Endothelial cell of umbilical vein (primary cell): ENCODE data around the gene CXCR6. TPM values are rescaled to one million over a fixed set of nuclear protein-coding genes. Genes with fewer than 3 reads are reported as not detected.

ENCODE experiments used
- BruUV-seq: library from RNA; stranded (reverse); fragments of 400-500 nt; replicated peaks from 2 replicates; lab custom pipeline; 2021; lab: Mats Ljungman, UMichigan
- CTCF ChIA-PET: fragments of 300-600, 350-600 bp; sonication (Branson Sonifier 250); formaldehyde crosslinking; loops from one replicate; lab custom pipeline; 2021; ENCODE audit warnings: antibody characterized with exemption, inconsistent platforms; lab: Charles Lee
- POLR2A ChIA-PET: fragments of 300-600, 350-600 bp; sonication (Branson Sonifier 250); formaldehyde crosslinking; loops from one replicate; lab custom pipeline; 2021; ENCODE audit warnings: antibody characterized with exemption, inconsistent platforms; lab: Charles Lee
- DNase-seq: peaks from one replicate; pipeline ENCODE4 v3.0.0-alpha.2; 2011; ENCODE audit warnings: low read depth, low spot score
- FAIRE-seq: peaks from 2 replicates; lab custom pipeline; 2011; peaks lifted over from hg19 to GRCh38; lab: Jason Lieb, UNC
- H2AFZ ChIP-seq: 2 replicates; pipeline ENCODE4 v1.6.0; 2012; ENCODE audit warnings: low read depth, low read length, control low read depth, inconsistent platforms
- H3K27ac ChIP-seq: 2 replicates; pipeline ENCODE4 v1.5.1; 2011; ENCODE audit warnings: low read depth, mild to moderate bottlenecking, control low read depth, low read length, moderate library complexity; ENCODE audit not compliant: insufficient read depth
- H3K27me3 ChIP-seq, 2 experiments: 2 replicates each; pipeline versions ENCODE4 v1.6.0 to v1.6.1; 2011; ENCODE audit warnings: low read length in 2 of 2, mixed read lengths in 1 of 2; ENCODE audit not compliant: control insufficient read depth in 2 of 2, insufficient read depth in 2 of 2
- H3K36me3 ChIP-seq, 2 experiments: 2 replicates in 1 of 2; 3 replicates in 1 of 2; pipeline ENCODE4 v1.5.1; 2011; ENCODE audit warnings: low read length in 2 of 2, mild to moderate bottlenecking in 1 of 2, moderate library complexity in 1 of 2; ENCODE audit not compliant: control insufficient read depth in 2 of 2, insufficient read depth in 2 of 2; ENCODE audit errors: extremely low read depth in 1 of 2
- H3K4me1 ChIP-seq: 3 replicates; pipeline ENCODE4 v1.5.1; 2011; ENCODE audit warnings: mild to moderate bottlenecking, low read length; ENCODE audit not compliant: control insufficient read depth, insufficient read depth; ENCODE audit errors: extremely low read depth
- H3K4me2 ChIP-seq: 2 replicates; pipeline ENCODE4 v1.6.1; 2011; ENCODE audit warnings: low read length, control low read depth, mixed read lengths; ENCODE audit not compliant: insufficient read depth
- H3K4me3 ChIP-seq, 3 experiments: fragments of 200-600 bp in 1 of 3; sonication (generic), shearing (Covaris generic) in 1 of 3; replicated peaks in 1 of 3; 2 replicates each; pipeline ENCODE4 v1.5.1; 2011 to 2016; ENCODE audit warnings: control low read depth in 3 of 3, low read length in 3 of 3, mild to moderate bottlenecking in 2 of 3, inconsistent platforms in 1 of 3, low read depth in 1 of 3, moderate library complexity in 1 of 3; ENCODE audit not compliant: insufficient read depth in 1 of 3
- H3K79me2 ChIP-seq: 2 replicates; pipeline ENCODE4 v1.6.0; 2012; ENCODE audit warnings: low read length, inconsistent platforms; ENCODE audit not compliant: control insufficient read depth, insufficient read depth
- H3K9ac ChIP-seq: replicated peaks from 2 replicates; pipeline ENCODE3; 2011; ENCODE audit warnings: low read length, control low read depth; ENCODE audit not compliant: insufficient read depth; ENCODE audit errors: extremely low read depth
- H3K9me1 ChIP-seq: replicated peaks from 3 replicates; pipeline ENCODE4 v1.6.0; 2011; ENCODE audit warnings: mild to moderate bottlenecking, low read length; ENCODE audit not compliant: control insufficient read depth, insufficient read depth; ENCODE audit errors: extremely low read depth
- H3K9me3 ChIP-seq: replicated peaks from 2 replicates; pipeline ENCODE4 v1.5.1; 2012; ENCODE audit warnings: low read length, inconsistent platforms; ENCODE audit not compliant: control insufficient read depth, insufficient read depth
- H4K20me1 ChIP-seq: replicated peaks from 2 replicates; pipeline ENCODE3; 2011; ENCODE audit warnings: mild to moderate bottlenecking, low read length; ENCODE audit not compliant: control insufficient read depth, insufficient read depth; ENCODE audit errors: extremely low read depth
- CTCF ChIP-seq, 2 donors: IDR thresholded peaks; 1 replicate in 1 of 2; 2 replicates in 1 of 2; pipeline ENCODE4 v1.5.1; 2011; ENCODE audit warnings: low read length in 2 of 2, mild to moderate bottlenecking in 2 of 2, moderate library complexity in 2 of 2, control low read depth in 1 of 2, inconsistent platforms in 1 of 2, low read depth in 1 of 2; ENCODE audit not compliant: insufficient read depth in 1 of 2; ENCODE audit errors: extremely low read depth in 1 of 2
- EZH2 ChIP-seq: IDR thresholded peaks from 2 replicates; pipeline ENCODE4 v1.6.1; 2012; ENCODE audit warnings: borderline replicate concordance, low read depth, mild to moderate bottlenecking, moderate library complexity, low read length, inconsistent platforms; ENCODE audit not compliant: severe bottlenecking
- FOS ChIP-seq: IDR thresholded peaks from 2 replicates; pipeline ENCODE4 v1.6.1; 2011; ENCODE audit warnings: mild to moderate bottlenecking, low read length, moderate library complexity, borderline replicate concordance; ENCODE audit not compliant: insufficient read depth
- GATA2 ChIP-seq: IDR thresholded peaks from 2 replicates; pipeline ENCODE4 v1.7.0; 2011; ENCODE audit warnings: low read depth, mild to moderate bottlenecking, moderate library complexity, mixed read lengths, low read length; ENCODE audit not compliant: insufficient read length, insufficient read depth
- JUN ChIP-seq: IDR thresholded peaks from 2 replicates; pipeline ENCODE4 v1.6.1; 2011; ENCODE audit warnings: borderline replicate concordance, low read depth; ENCODE audit not compliant: insufficient read length, insufficient read depth
- MAX ChIP-seq: IDR thresholded peaks from 2 replicates; pipeline ENCODE4 v1.6.1; 2011; ENCODE audit not compliant: insufficient read depth, insufficient read length
- MYC ChIP-seq: IDR thresholded peaks from one replicate; pipeline ENCODE4 v1.6.1; 2011; ENCODE audit warnings: mild to moderate bottlenecking, low read depth, low read length
- POLR2A ChIP-seq: IDR thresholded peaks from 2 replicates; pipeline ENCODE4 v1.6.1; 2012; ENCODE audit warnings: low read depth, mild to moderate bottlenecking, control low read depth, low read length
- POLR2AphosphoS5 ChIP-seq: IDR thresholded peaks from 2 replicates; pipeline ENCODE4 v1.6.1; 2012; ENCODE audit warnings: low read depth, mild to moderate bottlenecking, control low read depth, low read length, moderate library complexity; ENCODE audit not compliant: insufficient read depth
- dilution Hi-C: fragments of 300-500 bp; cut with MboI; formaldehyde crosslinking; loops from one replicate; pipeline ENCODE4 v1.15.0; 2019; ENCODE audit warnings: low sequenced_read_pairs; ENCODE audit not compliant: extremely low pct_ligation_motif_present
- intact Hi-C: fragments of 100-400 bp; cut with micrococcal nuclease; formaldehyde crosslinking; loops from one replicate; pipeline ENCODE4 v1.10.0; 2022
- polyA plus RNA-seq, 4 experiments: library from polyadenylated mRNA; depleted of rRNA in 3 of 4; stranded (reverse) in 3 of 4; unstranded in 1 of 4; fragments of >200 nt; gene quantifications; 2 replicates each; pipeline versions ENCODE4 v1.2.1 to v1.2.3, GENCODE V29; 2011 to 2012; ENCODE audit warnings: missing spikeins in 1 of 4
- total RNA-seq: library from RNA; stranded (reverse); gene quantifications from 2 replicates; pipeline ENCODE4 v1.2.3, GENCODE V29; 2021

The CXCR6 gene
- total and polyA plus RNA-seq, 2 donors (not counting 3 experiments of a cell fraction or from before 2014, with no cell fraction given) = not detected

DNA sequence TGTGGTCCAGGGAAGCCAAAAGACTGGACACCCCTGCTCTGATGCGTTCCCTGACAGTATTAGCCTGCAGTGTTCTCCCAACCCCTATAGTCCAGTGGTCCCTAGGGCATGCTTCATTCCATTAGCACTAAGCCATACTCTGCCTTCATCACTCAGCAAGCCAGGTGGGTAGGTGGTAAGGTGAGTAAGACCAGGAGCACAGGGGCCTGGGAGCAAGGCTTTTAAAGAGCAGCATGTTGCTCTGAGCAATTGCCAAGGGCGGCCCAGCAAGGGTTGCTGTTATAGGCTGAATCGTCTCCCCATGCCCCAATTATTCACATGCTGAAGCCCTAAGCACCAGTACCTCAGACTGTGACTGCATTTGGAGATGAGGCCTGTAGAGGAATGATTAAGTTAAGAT, 11.0 kb downstream of the CXCR6 start:
- no peaks in the 10 kb centered on the region for H3K9me3 ChIP-seq
- no TSS peak for BruUV-seq
- dilution Hi-C loops (no loop called here), intact Hi-C loops (no loop called here)
- no peak for FAIRE-seq
- H3K4me2 ChIP-seq = no peak overlapping the region
- H3K27me3 ChIP-seq = no peaks in the 10 kb centered on the region
- no peaks in the 10 kb centered on the region for H4K20me1 ChIP-seq
- H3K4me1 ChIP-seq = no peaks in the 10 kb centered on the region
- H3K79me2 ChIP-seq = no peaks in the 10 kb centered on the region
- H3K4me3 ChIP-seq = no peak overlapping the region
- no peak for TF ChIP-seq MYC
- no peak for TF ChIP-seq EZH2
- no peak for TF ChIP-seq POLR2A
- no peak for TF ChIP-seq POLR2AphosphoS5
- TF ChIP-seq FOS = no peak
- TF ChIP-seq MAX = no peak
- TF ChIP-seq GATA2 = no peak
- no peak for TF ChIP-seq CTCF (IDR thresholded peaks at IDR 0.05; ENCODE audit: extremely low read depth in 1 of 2, insufficient read depth in 1 of 2, low read depth in 1 of 2, low read length in 2 of 2)
- no peak for TF ChIP-seq JUN
- H2AFZ ChIP-seq = no peak overlapping the region
- no peak for DNase-seq
- ChIA-PET POLR2A (no interaction called here), CTCF (interaction anchor here (1.3 kb wide), 1 partner anchor 125 kb away, joined by 4 read pairs; no protein-coding TSS in a partner anchor)
- H3K27ac ChIP-seq = no peak overlapping the region
- H3K9me1 ChIP-seq = no peaks in the 10 kb centered on the region
- peaks cover 15 to 65% of the 10 kb centered on the region in 2 experiments for H3K36me3 ChIP-seq
- H3K9ac ChIP-seq = no peak overlapping the region
